Neural crest cell (in vitro differentiated cells): ENCODE data around the gene S100P. TPM values are rescaled to one million over a fixed set of nuclear protein-coding genes. Genes with fewer than 3 reads are reported as not detected.

Experiments
- DNase-seq: peaks from one replicate; pipeline ENCODE4 v3.0.0; 2021; ENCODE audit warnings: low read depth, mixed read lengths, low spot score
- H3K27ac Mint-ChIP-seq: one replicate; pipeline ENCODE4 v1.8.0; 2021; ENCODE audit warnings: mild to moderate bottlenecking, mixed read lengths; ENCODE audit not compliant: unreplicated experiment
- H3K27me3 Mint-ChIP-seq: 2 replicates; pipeline ENCODE4 v1.8.0; 2021; ENCODE audit warnings: low read depth, mild to moderate bottlenecking, mixed read lengths
- H3K36me3 Mint-ChIP-seq: 2 replicates; pipeline ENCODE4 v1.8.0; 2021; ENCODE audit warnings: low read depth, mild to moderate bottlenecking, mixed read lengths
- H3K4me1 Mint-ChIP-seq: 2 replicates; pipeline ENCODE4 v1.8.0; 2021; ENCODE audit warnings: mixed read lengths
- H3K4me3 Mint-ChIP-seq: one replicate; pipeline ENCODE4 v1.8.0; 2021; ENCODE audit warnings: mild to moderate bottlenecking, mixed read lengths
- H3K9me3 Mint-ChIP-seq: 2 replicates; pipeline ENCODE4 v1.8.0; 2021; ENCODE audit warnings: mixed read lengths
- CTCF ChIP-seq: fragments of 200-600 bp; sonication (generic); conservative IDR thresholded peaks from 2 replicates; pipeline ENCODE4 v1.5.0; 2021; ENCODE audit warnings: antibody characterized with exemption, mild to moderate bottlenecking
- total RNA-seq: library from RNA; stranded (reverse); gene quantifications from 2 replicates; pipeline ENCODE4 v1.2.1, GENCODE V29; 2021

The S100P gene
- total RNA-seq, 1 donor from 2014 or later = not detected

- no peak for DNase-seq
- no peaks in the 10 kb centered on the region for H3K27me3 Mint-ChIP-seq
- peak overlapping the region; percentile 14 for H3K4me3 Mint-ChIP-seq
- H3K9me3 Mint-ChIP-seq = no peaks in the 10 kb centered on the region
- peaks cover 32% of the 10 kb centered on the region for H3K4me1 Mint-ChIP-seq
- no peak for TF ChIP-seq CTCF
- no peaks in the 10 kb centered on the region for H3K36me3 Mint-ChIP-seq
- peak overlapping the region; percentile 15 for H3K27ac Mint-ChIP-seq
These were observed 872 bp upstream of the S100P start for GRCh38 chr4:6692806-6693205.

- DNase-seq = no peak
- H3K27me3 Mint-ChIP-seq = no peaks in the 10 kb centered on the region
These were observed 661 bp downstream of the S100P start for GRCh38 chr4:6694177-6694901.

DNA sequence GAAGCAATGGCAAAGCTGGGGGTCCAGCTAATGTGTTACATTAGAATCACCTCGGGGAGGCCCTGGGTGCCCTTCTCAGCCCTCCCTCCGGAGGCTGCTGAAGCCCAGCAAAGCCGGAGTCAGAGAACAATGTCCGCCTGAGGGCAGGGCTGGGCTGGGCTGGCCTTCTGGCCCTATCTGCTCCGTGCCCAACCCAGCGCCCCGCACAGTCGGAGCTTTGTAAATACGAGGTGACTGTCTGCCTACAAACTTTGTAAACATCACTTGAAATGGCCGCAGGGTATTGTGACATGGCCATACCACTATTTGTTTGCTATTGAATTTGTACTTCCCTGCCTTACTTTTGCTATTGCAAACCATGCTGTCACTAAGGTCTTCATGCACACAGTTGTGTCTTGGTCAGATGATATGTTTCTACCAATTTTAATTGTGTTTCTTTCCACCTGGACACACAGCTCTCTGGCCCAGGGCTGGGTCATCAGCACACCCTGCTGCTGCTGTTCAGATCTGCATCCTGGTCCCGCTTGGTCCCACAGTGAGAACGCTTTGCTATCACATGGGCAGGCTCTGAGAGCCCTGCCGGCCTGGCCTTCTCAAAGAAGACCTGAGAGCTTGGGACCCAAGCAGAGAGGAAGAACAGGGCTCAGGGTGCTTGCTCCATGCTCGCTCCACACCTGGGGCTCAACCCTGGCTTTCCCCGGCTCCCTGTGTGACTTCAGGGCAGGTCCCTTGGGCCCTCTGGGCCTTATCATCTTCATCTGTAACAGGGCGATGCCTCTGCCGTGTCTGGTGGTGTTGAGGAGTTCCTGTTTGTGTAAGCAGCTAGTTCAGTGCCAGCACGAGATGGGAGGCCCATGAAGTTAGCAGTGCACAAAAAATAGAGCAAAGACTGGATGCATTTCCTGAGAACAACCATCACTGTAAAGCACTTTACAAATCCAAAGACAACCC, 2.3 kb downstream of the S100P start:
- H3K4me1 Mint-ChIP-seq = peaks cover 18% of the 10 kb centered on the region

More at GRCh38 chr4:6694177-6694901, 661 bp downstream of the S100P start:
- TF ChIP-seq CTCF = no peak
- H3K9me3 Mint-ChIP-seq = no peaks in the 10 kb centered on the region
- H3K4me1 Mint-ChIP-seq = peaks cover 25% of the 10 kb centered on the region
- peaks cover 4% of the 10 kb centered on the region for H3K36me3 Mint-ChIP-seq
- no peak overlapping the region for H3K4me3 Mint-ChIP-seq
- no peak overlapping the region for H3K27ac Mint-ChIP-seq

GRCh38 chr4:6696611-6697010, 2.9 kb downstream of the S100P start:
- Mint-ChIP-seq H3K4me3 (no peak overlapping the region), H3K27ac (peak overlapping the region; percentile 12), H3K4me1 (peaks cover 18% of the 10 kb centered on the region), H3K9me3 (no peaks in the 10 kb centered on the region), H3K36me3 (peaks cover 6% of the 10 kb centered on the region), H3K27me3 (no peaks in the 10 kb centered on the region)
- DNase-seq = no peak
- no peak for TF ChIP-seq CTCF

More for the DNA sequence above, 2.3 kb downstream of the S100P start:
- peak overlapping the region; percentile 12 for H3K27ac Mint-ChIP-seq
- DNase-seq = no peak
- no peaks in the 10 kb centered on the region for H3K27me3 Mint-ChIP-seq
- no peaks in the 10 kb centered on the region for H3K9me3 Mint-ChIP-seq
- H3K4me3 Mint-ChIP-seq = no peak overlapping the region
- H3K36me3 Mint-ChIP-seq = peaks cover 6% of the 10 kb centered on the region
- no peak for TF ChIP-seq CTCF

- Mint-ChIP-seq H3K4me1 (peaks cover 18% of the 10 kb centered on the region), H3K27ac (no peak overlapping the region), H3K36me3 (peaks cover 6% of the 10 kb centered on the region), H3K27me3 (no peaks in the 10 kb centered on the region), H3K4me3 (no peak overlapping the region), H3K9me3 (no peaks in the 10 kb centered on the region)
- DNase-seq = no peak
- no peak for TF ChIP-seq CTCF
These were observed 3.5 kb downstream of the S100P start for GRCh38 chr4:6697131-6697530.
